RPMI8226 (cell line): ENCODE measurements around the gene TLL2.

Experiments used
- DNase-seq: peaks from one replicate; pipeline ENCODE4 v3.0.0-alpha.2; 2015

TLL2 gene

DNA sequence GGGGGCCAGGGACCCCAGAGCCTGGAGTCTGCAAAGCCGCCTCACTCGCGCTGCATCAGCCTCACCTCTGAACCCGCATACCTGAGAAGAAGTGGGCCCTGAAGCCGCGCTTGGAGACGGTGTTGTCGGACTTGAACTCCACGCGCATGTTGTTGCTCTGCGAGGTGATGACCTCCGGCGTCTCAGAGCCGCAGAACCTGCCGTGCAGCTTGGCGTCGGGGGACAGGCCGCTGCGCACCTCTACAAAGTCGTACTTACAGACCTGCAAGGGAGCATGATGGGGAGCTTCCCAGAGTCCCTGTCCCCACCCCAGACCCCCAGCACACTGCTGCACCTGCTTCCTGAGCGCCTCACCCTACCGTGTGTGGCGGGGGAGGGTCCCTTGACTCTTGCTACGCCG lies 129.2 kb downstream of the TLL2 start:
- no peak for DNase-seq

DNA sequence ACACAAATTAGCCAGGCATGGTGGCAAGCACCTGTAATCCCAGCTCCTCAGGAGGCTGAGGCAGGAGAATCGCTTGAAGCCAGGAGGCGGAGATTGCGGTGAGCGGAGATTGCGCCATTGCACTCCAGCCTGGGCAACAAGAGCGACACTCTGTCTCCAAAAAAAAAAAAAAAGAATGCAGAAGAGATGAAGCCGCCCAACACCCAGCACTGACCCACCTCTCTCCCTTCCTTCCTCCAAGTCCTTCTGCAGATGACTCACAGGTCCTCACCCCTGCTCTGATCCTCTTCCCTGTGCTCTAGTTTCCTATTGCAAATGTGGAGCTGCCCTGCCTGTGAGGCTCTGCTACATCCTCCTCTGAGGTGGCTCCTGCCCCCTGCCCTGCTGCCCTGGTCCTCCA lies 132.9 kb downstream of the TLL2 start:
- DNase-seq = no peak

DNA sequence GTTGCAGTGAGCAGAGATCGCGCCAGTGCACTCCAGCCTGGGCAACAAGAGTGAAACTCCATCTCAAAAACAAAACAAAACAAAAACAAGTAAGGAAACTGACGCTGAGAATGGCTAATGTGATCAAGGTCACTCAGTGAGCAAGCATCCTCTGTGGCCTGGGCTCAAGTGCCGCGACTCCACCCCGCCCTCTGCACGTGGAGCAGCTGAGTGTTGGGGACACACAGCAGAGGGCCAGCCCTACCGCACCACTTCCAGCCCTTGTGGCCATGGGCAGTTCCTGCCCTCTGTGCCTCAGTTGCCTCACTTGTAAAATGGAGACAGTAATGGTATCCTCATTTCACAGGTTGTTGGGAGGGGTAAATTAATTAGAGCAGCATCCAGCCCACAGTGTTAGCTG lies 134.0 kb downstream of the TLL2 start:
- no peak for DNase-seq

DNA sequence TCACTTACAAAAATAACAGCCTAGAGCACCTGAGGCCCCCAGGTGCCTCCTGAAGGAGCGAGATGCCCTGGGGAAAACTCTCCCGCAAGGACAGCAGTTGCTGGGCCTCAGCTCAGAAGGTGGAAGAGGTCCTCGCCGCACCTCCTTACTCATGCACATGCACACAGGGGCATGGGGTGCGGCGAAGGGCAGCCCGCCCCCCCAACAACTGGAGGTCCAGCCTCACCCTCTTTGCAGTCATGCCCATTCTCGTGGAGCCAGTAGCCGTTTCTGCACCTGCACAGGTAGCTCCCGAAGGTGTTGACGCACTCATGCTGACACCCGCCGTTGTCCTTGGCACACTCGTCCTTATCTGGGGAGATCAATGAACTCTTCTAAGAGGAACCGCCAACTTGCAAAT lies 135.0 kb downstream of the TLL2 start:
- no peak for DNase-seq

DNA sequence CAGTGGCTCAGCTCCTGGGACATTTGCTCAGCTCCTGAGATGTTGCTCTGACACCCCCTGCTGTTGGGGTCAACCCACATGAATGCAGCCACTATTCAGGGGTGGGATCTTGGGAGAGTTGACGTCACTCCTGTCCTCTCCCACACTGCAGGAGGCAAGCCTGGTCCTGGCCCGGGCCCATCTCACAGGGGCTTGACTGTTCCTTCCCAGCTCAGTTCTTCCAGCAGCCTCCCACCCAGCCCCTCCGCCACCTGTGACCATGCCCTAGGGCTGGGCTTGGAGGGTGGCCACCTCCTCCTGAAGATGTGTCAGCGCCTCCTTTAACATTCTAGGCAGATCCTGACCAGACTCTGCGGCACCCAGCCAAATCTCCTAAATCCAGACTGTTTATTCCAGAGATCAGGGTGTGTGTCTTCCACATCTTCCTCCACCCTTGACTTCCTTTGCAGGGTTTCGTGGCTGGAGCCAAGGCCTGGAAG lies 135.9 kb downstream of the TLL2 start:
- DNase-seq = no peak

DNA sequence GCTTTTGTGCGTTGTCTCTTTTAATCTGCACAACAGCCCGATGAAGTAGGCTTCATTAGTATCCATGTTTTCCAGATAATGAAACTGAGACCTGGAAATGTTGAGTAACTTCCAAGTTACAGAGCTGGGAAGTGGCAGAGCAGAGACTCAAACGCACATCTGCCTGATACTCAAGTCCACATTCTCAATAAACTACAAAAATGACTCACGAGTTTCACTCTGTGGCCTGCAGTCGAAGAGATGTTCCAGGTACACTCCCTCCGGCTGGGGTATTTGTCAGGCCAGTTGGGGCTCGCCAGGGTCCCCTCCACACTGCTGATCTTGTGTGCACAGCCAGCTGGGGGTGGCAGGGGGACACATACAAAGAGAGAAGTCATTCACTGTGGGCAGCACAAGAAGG lies 137.2 kb downstream of the TLL2 start:
- no peak for DNase-seq

DNA sequence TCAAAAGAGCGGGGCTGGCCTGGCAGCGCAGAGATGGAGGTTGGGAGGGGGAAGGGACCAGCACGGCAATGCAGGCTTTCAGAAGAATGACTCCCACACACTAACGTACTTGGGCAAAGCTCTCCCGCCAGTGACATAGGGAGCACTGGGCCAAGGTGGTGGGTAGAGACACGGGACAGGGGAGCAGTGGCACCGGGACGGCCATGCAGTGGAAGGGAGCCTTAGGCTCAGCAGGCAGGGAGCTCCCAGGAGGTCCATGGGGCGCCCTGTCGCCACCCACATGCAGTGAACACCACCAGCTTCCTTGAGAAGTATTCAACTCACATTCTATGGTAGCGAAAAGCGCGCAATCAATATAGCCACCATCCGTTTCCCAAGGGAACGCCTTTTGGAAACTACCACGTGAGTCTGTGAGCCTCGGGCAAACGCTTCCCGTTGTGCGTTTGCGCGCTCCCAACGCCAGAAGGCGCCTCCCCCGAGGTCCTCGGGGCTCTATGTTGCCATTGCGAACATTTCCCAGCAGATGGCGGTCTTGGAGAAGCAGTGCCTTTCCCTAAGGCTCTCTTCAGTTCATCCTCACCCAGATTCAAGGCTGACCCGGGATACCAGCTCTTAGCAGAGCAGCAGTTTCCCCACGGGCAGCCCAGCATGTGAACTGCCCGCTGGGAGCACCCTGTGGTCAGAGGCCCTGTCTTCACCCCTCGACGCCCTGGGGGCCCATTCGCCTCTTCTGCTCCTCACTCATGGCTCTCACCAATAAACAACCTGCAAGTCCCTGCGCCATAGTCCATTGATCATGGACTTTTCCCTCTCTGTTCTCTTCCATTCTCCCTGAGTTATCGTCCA lies 138.5 kb downstream of the TLL2 start:
- peak; percentile 82 for DNase-seq

DNA sequence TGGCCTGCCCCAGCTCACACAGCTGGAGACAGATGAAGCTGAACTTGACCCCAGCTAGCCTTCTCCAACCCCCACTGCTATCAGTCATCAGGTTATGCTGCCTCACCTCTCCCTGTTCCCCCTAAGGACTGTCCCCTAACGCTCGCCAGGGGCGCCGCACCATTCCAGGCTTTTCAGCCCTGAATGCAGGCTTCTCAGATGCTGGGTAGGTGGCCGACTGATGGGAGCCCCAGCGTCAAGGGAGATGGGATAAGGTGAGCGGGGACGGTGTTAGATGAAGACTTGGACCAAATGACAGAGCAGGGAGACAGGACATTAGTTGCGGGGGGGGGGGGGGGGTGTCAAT lies 139.1 kb downstream of the TLL2 start:
- no peak for DNase-seq

DNA sequence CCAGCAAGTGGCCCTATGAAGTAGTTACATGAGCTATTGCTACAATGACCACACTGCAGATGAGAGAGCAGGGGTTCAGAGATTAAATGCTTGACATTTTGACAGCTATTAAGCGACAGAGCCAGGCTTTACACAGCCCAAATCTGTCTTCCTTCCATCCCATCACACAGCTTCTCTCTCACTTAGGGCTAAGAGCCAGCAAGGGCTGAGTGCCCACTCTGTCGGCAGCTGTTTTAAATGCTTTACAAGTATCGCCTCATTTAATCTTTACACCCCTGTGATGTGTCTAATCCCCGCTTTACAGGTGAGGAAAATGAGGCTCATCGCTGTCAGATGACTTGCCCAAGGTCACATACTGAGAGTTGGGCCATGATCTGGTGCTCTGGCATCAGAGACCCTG lies 139.7 kb downstream of the TLL2 start:
- DNase-seq = no peak

DNA sequence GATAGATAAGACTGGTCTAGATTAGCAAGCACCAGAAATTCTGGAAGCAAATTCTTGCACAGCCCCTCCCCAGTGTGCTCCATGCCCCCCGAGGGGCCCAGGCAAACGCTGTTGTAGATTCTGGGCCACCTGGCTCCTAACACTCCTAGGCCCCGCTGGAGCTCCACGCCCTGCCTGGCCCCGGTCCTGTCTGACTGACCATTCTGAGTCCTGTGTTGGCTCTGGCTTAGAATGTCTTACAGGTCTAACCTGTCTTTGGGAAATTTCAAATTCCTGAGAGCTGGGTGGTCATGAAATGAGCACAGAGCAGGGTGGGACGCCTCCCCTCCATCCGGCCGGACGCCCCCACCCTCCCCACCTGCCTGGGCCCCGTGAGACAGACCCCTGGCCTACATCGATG lies 142.4 kb downstream of the TLL2 start:
- no peak for DNase-seq

DNA sequence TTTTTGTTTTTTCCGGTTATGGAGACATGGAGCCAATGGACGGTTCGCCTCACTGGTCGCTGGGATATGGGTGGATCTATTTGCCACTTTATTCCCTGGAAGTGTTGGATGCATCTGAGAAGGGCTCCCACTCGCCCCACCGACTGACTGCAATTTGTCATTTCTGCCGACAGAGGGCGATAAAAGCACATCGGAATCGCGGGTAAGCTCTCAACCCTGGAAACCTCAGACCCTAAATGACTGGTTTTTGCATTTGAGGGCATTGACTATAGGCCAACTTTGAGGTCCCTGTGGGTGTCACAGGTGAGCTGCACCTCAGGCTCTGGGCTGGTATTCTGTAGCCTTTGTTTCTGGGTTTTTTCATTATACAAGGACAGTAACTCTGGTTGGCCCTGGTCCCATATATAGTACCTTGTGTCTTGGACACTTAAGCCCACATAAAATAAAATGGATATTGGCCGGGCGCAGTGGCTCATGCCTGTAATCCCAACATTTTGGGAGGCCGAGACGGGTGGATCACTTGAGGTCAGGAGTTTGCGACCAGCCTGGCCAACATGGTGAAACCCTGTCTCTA lies 143.1 kb downstream of the TLL2 start:
- peak; percentile 44 for DNase-seq

DNA sequence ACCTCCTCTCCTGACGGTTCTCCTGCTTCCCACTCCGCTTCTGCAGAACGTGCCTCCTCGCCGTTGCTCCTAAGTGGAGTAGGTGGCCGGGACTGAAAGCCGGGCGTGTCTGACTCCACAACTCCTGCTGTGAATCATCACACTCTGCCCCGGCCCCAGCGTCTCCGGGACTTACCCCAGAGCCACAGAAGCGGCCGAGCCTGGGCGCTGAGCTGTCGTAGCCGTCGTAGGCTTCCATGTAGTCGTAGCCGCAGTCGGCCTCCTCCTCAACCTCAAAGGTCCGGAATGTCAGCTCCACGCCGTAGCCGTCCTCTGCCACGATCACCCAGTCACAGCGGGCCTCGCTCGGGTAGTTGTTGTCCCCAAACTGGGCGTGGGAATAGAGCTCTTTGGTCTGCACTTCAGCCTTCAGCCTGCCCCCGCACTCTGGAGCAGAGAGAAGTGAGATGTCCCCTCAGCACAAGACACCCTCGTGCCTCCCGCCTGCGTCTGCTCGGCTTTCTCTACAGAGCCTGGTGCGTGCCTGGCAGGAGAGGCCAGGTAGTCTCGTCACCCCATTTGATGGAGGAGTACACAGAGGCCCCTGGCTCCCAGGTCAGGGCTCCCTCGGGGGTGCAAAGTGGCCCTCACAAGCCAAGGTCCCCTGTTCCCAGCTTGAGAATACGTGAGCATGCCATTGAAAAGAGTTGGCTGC lies 143.7 kb downstream of the TLL2 start:
- no peak for DNase-seq

DNA sequence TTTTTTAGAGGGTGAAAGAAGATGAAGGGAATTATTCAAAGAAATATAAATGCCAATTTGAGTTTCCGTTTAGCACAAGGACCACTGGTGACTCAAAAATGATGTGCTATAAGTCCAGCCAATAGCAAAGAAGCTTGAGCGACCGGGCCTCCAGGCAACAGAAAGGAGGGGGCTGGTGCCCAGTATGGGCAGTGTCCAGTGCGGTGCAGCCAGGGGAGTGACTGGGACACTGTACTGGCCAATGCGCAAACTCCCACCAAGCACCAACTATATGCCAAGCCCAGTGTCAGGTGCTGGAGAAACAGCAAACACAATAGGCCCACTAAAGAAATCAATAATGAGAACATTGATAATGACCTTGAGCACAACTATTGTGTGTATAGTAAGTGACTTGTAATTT lies 144.8 kb downstream of the TLL2 start:
- DNase-seq = no peak

DNA sequence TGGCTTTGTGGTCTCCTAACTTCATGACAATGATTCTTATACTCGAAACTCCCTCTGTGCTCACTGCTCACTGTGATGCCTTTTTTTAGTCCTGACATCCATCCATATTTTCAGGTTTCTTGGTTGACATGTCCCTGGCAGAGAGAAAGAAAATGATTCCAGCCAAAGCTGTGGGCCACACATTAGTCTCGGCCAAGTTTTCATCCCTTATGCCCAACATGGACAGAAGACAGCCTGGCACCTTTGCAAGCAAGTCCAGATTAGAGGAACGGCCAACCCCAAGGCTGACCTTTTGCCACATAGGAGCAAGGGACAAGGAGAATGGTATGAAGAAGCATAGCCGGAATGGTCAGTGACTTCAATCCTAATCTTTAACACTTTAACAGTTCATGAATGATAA lies 146.3 kb downstream of the TLL2 start:
- DNase-seq = no peak

DNA sequence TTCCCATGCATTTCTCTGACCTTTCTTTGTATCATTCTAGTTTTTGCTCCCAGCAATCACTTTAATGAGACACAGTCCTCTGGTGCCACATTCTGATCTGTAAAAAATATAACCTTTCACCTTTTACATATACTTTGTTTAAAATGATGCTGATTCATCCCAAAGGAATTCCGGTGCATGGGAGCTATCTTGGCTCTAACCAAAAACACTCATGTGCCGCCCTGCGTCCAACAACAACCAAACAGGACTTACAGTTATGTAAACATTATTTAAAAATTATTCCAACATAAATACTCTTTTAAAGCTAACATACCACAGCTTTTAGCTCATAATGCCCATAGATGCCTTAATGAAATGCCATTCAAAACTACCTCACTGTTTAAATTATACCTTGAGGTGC lies 147.2 kb downstream of the TLL2 start:
- no peak for DNase-seq

DNA sequence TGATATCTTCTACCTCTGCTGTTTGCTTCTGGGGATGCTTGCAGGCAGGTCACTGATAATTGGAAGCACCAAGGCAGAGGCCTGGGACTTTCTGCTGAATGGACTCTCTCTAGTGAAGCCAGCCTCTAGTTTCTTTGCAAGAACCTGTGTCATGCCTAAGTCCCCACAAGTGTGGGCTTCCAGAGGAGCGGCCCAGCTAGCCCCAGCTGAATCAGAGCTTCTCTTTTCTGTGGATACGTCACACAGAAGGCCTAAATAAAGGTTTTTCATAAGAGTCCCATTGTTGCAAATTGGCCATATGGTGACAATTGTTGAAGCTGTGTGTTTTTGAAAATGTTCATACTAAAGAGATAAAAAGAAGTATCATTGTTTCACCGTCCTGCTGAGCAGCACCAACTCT lies 148.2 kb downstream of the TLL2 start:
- DNase-seq = no peak

DNA sequence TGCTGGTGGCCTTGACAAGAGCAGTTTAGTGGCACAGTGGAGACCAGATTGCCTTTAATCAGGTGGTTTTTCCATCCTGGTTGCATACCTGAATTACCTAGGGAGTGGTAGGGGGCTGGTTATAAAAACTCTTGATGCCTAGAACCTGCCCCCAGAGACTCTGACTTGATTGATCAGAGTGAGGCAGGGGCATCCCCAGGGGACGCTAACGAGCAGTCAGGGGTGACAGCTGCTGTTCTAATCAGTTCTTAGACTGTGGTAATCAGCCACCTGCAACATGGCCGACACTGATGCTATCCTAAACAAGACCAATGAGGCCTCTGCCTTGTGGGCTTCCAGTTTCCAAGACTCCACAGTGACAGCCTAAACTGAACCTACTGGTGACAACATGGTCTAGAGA lies 153.0 kb downstream of the TLL2 start:
- no peak for DNase-seq

DNA sequence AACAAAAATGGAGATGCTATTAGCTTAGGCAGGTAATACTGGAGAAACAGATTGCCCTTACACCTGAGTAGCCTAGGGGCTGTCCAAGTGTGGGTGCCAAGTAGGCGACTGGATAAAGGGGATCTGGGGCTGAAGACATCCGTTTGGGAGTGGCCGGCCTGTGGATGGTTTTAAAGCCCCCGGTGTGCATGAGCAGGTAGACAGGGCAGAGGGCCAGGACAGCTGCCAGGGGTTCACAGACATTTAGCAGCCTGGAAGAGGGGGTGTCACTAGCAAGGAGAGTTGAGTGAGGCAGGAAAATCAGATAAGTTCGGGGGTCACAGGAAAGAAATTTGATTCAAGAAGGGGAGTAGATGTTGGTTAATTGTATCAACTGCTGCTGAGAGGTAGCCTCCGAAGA lies 153.4 kb downstream of the TLL2 start:
- no peak for DNase-seq

DNA sequence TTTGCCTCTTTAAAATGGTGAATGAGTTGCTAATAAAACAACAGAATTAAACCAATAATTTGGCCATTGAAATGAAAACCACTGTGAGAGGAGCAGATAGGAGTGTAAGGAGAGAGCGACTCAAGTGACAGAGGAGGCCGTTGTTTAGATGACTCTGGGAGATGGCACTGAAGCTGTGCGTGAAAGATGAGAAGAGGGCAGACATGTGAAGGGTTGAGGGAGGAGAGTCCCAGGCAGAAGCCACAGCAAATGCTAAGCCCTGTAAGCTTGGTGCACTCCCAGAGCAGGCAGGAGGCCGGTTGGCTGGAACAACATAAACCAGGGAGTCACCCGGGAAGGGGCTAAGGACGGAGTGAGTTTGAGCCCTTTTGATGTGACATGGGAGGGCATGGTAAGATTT lies 154.1 kb downstream of the TLL2 start:
- no peak for DNase-seq

DNA sequence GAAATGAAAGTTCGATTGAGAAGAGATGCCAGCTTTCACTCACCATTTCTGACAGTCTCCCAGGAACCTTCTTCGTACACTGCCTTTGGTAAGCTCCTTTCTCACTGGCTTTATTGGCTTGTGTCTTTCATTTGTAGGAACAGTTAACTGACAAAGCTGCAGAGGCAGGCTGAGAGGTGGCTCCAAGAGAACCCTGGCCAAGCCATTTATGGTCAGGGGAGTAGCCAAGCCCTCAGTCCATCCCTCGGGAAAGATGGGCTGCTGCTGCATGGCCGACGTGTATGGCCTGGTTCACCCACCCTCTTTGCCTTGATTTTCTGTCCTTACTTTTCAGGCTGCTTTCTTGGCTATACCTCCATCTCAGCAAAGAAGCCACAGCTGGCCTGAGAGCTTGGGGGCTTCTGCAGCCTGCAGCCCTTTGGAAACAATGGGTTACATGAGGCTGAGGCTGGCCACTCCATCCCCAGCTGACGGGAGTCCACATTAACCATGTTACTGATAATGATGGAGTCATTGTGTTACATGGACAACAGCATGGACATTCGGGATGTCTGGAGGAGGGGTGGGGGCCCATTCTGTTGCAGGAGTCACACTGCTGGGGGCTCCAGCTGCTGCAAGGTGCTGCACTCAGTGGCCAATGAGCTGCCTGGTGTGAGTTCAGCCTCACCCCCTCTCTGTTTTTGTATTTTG lies 154.7 kb downstream of the TLL2 start, which contains the start of gene OPALIN:
Gene OPALIN (minus strand): TSS at position 152 of the 690 bp plus-strand sequence. CDS start 106 bp downstream, at position 46.
- no peak for DNase-seq

DNA sequence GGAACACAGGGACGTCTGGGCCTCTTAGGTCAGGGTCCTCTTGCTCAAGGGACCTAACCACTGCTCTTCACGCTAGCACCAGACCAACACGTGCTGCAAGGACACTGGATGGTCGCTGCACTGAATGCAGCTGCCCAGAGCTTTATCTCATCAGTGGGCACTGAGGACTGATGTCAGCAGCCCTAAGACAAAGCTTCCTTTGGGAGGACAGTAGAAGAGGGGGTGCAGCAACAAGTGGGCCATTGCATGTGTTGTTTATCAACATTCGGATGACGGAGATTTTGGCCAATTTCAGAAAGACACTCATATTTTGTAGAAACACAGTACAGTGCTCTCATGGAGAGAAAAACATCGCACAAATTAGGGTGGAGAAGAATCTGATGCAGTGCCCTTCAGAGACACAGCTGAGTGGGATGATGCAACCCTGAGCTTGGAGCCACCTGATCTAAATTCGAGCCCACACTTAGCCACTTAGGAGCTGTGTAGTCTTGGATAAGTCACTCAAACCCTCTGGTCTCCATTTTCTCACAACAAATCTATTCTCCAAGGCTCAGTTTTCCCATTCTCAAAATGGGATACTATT lies 156.6 kb downstream of the TLL2 start:
- DNase-seq = no peak

DNA sequence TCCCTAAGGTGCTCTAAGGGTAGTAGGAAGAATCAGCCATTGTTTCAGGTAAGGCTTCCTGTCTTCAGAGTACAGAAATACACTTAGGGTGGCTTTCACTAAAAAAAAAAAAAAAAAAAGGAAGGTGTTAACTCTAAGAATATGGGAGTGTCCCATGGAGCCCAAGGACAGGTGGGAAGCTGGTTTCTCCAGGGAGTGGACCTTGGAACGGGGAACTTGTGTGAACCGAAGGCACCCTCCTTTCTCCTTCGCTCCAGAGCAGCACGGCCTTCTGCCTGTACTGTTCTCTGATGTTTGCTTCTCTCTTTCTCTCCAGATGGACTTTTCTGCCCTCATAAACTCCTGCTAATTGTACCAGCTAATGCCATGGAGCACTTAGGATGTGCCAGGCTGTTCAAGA lies 161.1 kb downstream of the TLL2 start:
- no peak for DNase-seq

DNA sequence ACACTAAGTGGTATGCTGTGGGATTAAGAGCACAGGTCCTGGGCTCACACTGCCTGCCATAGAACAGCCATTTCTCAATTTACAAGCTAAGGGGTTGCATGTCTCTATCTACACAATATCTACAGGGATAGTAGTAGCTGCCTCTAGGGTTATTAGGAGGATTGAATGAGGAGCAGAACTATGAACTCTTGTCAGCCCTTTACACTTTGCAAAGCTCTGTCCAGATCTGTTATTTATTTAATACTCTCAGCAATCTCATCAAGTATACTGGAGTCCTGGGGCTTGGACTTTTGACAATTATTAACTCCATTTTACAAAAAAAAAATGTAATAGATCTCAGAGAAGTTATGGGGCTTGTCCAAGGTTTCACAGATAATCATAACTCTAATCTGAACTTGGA lies 161.7 kb downstream of the TLL2 start:
- DNase-seq = no peak
